Natural killer cell treated with Interleukin-12 subunit alpha and Interleukin-12 subunit beta and Interleukin-15 and Interleukin-18, amount 100 ng/mL, for 72 hours (primary cell): ENCODE data around the gene CUX1. TPM values are rescaled to one million over a fixed set of nuclear protein-coding genes. Genes with fewer than 3 reads are reported as not detected.
A peak's percentile ranks its signal among the peaks of the same experiment; 100 is the strongest.
"Not testable (repeated sequence)": the region's sequence is repeated elsewhere in the genome, so short reads cannot be mapped to it uniquely, and the experiment has no call there.

Experiments used
- ATAC-seq, 2 donors: fragments of 150-1000 bp; cut with Tn5 transposase in 1 of 2; sonication (Bioruptor Pico), chemical (Tn5 transposase) in 1 of 2; 2 replicates each; pipeline ENCODE4 v1.10.0; 2021
- DNase-seq: peaks from one replicate; pipeline ENCODE4 v3.0.0; 2022; ENCODE audit warnings: low spot score
- H3K27ac Mint-ChIP-seq, 2 donors: 1 replicate in 1 of 2; 2 replicates in 1 of 2; pipeline ENCODE4 v1.8.0; 2022; ENCODE audit warnings: mixed read lengths in 2 of 2, mild to moderate bottlenecking in 1 of 2, moderate library complexity in 1 of 2
- H3K27me3 Mint-ChIP-seq, 2 donors: 1 replicate in 1 of 2; 2 replicates in 1 of 2; pipeline ENCODE4 v1.8.0; 2022; ENCODE audit warnings: mixed read lengths in 2 of 2
- H3K36me3 Mint-ChIP-seq: one replicate; pipeline ENCODE4 v1.8.0; 2022; ENCODE audit warnings: mixed read lengths
- H3K4me1 Mint-ChIP-seq, 2 donors: 1 replicate in 1 of 2; 2 replicates in 1 of 2; pipeline ENCODE4 v1.8.0; 2022; ENCODE audit warnings: low read depth in 2 of 2, mixed read lengths in 2 of 2, mild to moderate bottlenecking in 1 of 2
- H3K4me3 Mint-ChIP-seq: one replicate; pipeline ENCODE4 v1.8.0; 2022; ENCODE audit warnings: mixed read lengths
- H3K9me3 Mint-ChIP-seq: 2 replicates; pipeline ENCODE4 v1.8.0; 2022; ENCODE audit warnings: mixed read lengths
- total RNA-seq, 2 donors: library from RNA; stranded (reverse); gene quantifications; one replicate each; pipeline ENCODE4 v1.2.3, GENCODE V29; 2022

The CUX1 gene
- total RNA-seq, 2 donors from 2014 or later: 25.2 to 28.5 TPM

GRCh38 chr7:102328863-102329262 lies 511.4 kb downstream of the CUX1 start:
- not testable (repeated sequence) for ATAC-seq, H3K4me1 Mint-ChIP-seq, H3K36me3 Mint-ChIP-seq, H3K9me3 Mint-ChIP-seq, DNase-seq
- Mint-ChIP-seq H3K27ac (peak overlapping the region in 1 of 2 donors; percentile 36), H3K27me3 (peaks cover 6 to 19% of the 10 kb centered on the region in 2 donors), H3K4me3 (peak overlapping the region; percentile 28)

GRCh38 chr7:102329366-102329765 lies 511.9 kb downstream of the CUX1 start:
- H3K36me3 Mint-ChIP-seq, DNase-seq, H3K9me3 Mint-ChIP-seq, H3K4me1 Mint-ChIP-seq: not testable (repeated sequence)
- peak in 1 of 2 donors; percentile 51 for ATAC-seq
- Mint-ChIP-seq H3K27ac (peak overlapping the region in 1 of 2 donors; percentile 36), H3K4me3 (peak overlapping the region; percentile 28), H3K27me3 (peaks cover 6 to 16% of the 10 kb centered on the region in 2 donors)

- not testable (repeated sequence) for H3K9me3 Mint-ChIP-seq, H3K27ac Mint-ChIP-seq, ATAC-seq, H3K4me3 Mint-ChIP-seq, DNase-seq, H3K4me1 Mint-ChIP-seq, H3K36me3 Mint-ChIP-seq
- peaks cover 6 to 16% of the 10 kb centered on the region in 2 donors for H3K27me3 Mint-ChIP-seq
Observed at GRCh38 chr7:102330666-102331460, 513.4 kb downstream of the CUX1 start.

Other genes with a start within 250 kb of the CUX1 start
- gene MYL10, start 188.3 kb upstream of the CUX1 start, total RNA-seq: not detected